HL-60/S4 treated with retinoic acid at 250 ng/mL for 4 days and 3 days (cell line): Measurements from ENCODE around the gene GALNT2.

Experiments used
- in situ Hi-C: fragments of 300-500 bp; cut with MboI; formaldehyde crosslinking; loops from 2 replicates; pipeline ENCODE4 v1.7.0; 2022; ENCODE audit warnings: low sequenced_read_pairs

The GALNT2 gene

GRCh38 chr1:230309646-230310177 is 242.7 kb downstream of the GALNT2 start:
- in situ Hi-C loops: loop anchor here (25.0 kb wide), 2 partner anchors 647 to 1047 kb away; partner anchors contain the start of gene RAB4A

- in situ Hi-C loops: loop anchor here (25.0 kb wide), 2 partner anchors 648 to 1048 kb away; partner anchors contain the start of gene RAB4A
These were observed 243.5 kb downstream of the GALNT2 start for GRCh38 chr1:230310381-230311163.

- in situ Hi-C loops: loop anchor here (25.0 kb wide), 2 partner anchors 650 to 1050 kb away; partner anchors contain the start of gene RAB4A
These were observed 245.6 kb downstream of the GALNT2 start for GRCh38 chr1:230312676-230313075.

- in situ Hi-C loops: loop anchor here (25.0 kb wide), 2 partner anchors 651 to 1051 kb away; partner anchors contain the start of gene RAB4A
These were observed 246.6 kb downstream of the GALNT2 start for GRCh38 chr1:230313453-230314141.

- in situ Hi-C loops: loop anchor here (25.0 kb wide), 2 partner anchors 652 to 1052 kb away; partner anchors contain the start of gene RAB4A
These were observed 247.1 kb downstream of the GALNT2 start for GRCh38 chr1:230314142-230314470.

- in situ Hi-C loops: loop anchor here (25.0 kb wide), 2 partner anchors 653 to 1053 kb away; partner anchors contain the start of gene RAB4A
These were observed 248.1 kb downstream of the GALNT2 start for GRCh38 chr1:230315099-230315498.

GRCh38 chr1:230316864-230317745 is 250.1 kb downstream of the GALNT2 start:
- in situ Hi-C loops: loop anchor here (25.0 kb wide), 2 partner anchors 655 to 1055 kb away; partner anchors contain the start of gene RAB4A

- in situ Hi-C loops: loop anchor here (25.0 kb wide), 2 partner anchors 656 to 1056 kb away; partner anchors contain the start of gene RAB4A
These were observed 251.1 kb downstream of the GALNT2 start for GRCh38 chr1:230317823-230318819.

- in situ Hi-C loops: loop anchor here (25.0 kb wide), 2 partner anchors 657 to 1057 kb away; partner anchors contain the start of gene RAB4A
These were observed 252.1 kb downstream of the GALNT2 start for GRCh38 chr1:230319014-230319747.

- in situ Hi-C loops: loop anchor here (25.0 kb wide), 2 partner anchors 659 to 1059 kb away; partner anchors contain the start of gene RAB4A
These were observed 253.8 kb downstream of the GALNT2 start for GRCh38 chr1:230320804-230321203.

GRCh38 chr1:230321341-230321740 is 254.3 kb downstream of the GALNT2 start:
- in situ Hi-C loops: loop anchor here (25.0 kb wide), 2 partner anchors 659 to 1059 kb away; partner anchors contain the start of gene RAB4A

GRCh38 chr1:230321741-230322420 is 254.8 kb downstream of the GALNT2 start:
- in situ Hi-C loops: loop anchor here (25.0 kb wide), 2 partner anchors 660 to 1060 kb away; partner anchors contain the start of gene RAB4A

- in situ Hi-C loops: loop anchor here (25.0 kb wide), 2 partner anchors 660 to 1060 kb away; partner anchors contain the start of gene RAB4A
These were observed 255.4 kb downstream of the GALNT2 start for GRCh38 chr1:230322421-230322756.

- in situ Hi-C loops: loop anchor here (25.0 kb wide), 2 partner anchors 661 to 1061 kb away; partner anchors contain the start of gene RAB4A
These were observed 256.0 kb downstream of the GALNT2 start for GRCh38 chr1:230322967-230323547.

- in situ Hi-C loops: loop anchor here (25.0 kb wide), 2 partner anchors 661 to 1061 kb away; partner anchors contain the start of gene RAB4A
These were observed 256.6 kb downstream of the GALNT2 start for GRCh38 chr1:230323686-230324085.

- in situ Hi-C loops: no loop called here
These were observed 260.2 kb downstream of the GALNT2 start for GRCh38 chr1:230326971-230327891.
